Tibial artery (tissue), 4 donors: ENCODE measurements around the gene YKT6.

Experiments
- DNase-seq, 2 donors: peaks; one replicate each; pipeline ENCODE4 v3.0.0-alpha.2; 2019
- H3K27ac ChIP-seq, 2 donors: fragments of 200-600 bp; sonication (generic) in 1 of 2; 1 replicate in 1 of 2; 2 replicates in 1 of 2; pipeline ENCODE4 v1.5.1; 2018 to 2019; ENCODE audit warnings: mild to moderate bottlenecking in 1 of 2
- H3K27me3 ChIP-seq, 2 donors: fragments of 200-600 bp; sonication (generic) in 1 of 2; one replicate each; pipeline versions ENCODE4 v1.5.1 to v1.6.0; 2016 to 2019
- H3K36me3 ChIP-seq, 3 donors: fragments of 200-600 bp; sonication (generic) in 2 of 3; one replicate each; pipeline ENCODE4 v1.5.1; 2016 to 2019; ENCODE audit warnings: mild to moderate bottlenecking in 2 of 3
- H3K4me1 ChIP-seq, 4 donors: fragments of 200-600 bp; sonication (generic) in 2 of 4; 1 replicate in 3 of 4; 2 replicates in 1 of 4; pipeline ENCODE4 v1.5.1; 2016 to 2019
- H3K4me3 ChIP-seq, 2 donors: fragments of 200-600 bp; sonication (generic) in 1 of 2; 1 replicate in 1 of 2; 2 replicates in 1 of 2; pipeline ENCODE4 v1.5.1; 2018 to 2019; ENCODE audit warnings: mild to moderate bottlenecking in 2 of 2
- H3K9me3 ChIP-seq, 3 donors: fragments of 200-600 bp; sonication (generic) in 1 of 3; one replicate each; pipeline ENCODE4 v1.5.1; 2016 to 2019
- intact Hi-C: fragments of 100-400 bp; cut with DNase I; formaldehyde crosslinking; loops from one replicate; pipeline ENCODE4 v1.15.0; 2023; ENCODE audit warnings: low total_unique reads
- TF ChIP-seq, protein P1 (sequence below), 2 experiments: fragments of 200-600 bp in 1 of 2; fragments of 450-650 bp in 1 of 2; IDR thresholded peaks; one replicate each; pipeline ENCODE4 v1.5.1; 2017 to 2019; ENCODE audit warnings: antibody characterized with exemption in 2 of 2, mild to moderate bottlenecking in 1 of 2, moderate library complexity in 1 of 2

Gene YKT6

DNA sequence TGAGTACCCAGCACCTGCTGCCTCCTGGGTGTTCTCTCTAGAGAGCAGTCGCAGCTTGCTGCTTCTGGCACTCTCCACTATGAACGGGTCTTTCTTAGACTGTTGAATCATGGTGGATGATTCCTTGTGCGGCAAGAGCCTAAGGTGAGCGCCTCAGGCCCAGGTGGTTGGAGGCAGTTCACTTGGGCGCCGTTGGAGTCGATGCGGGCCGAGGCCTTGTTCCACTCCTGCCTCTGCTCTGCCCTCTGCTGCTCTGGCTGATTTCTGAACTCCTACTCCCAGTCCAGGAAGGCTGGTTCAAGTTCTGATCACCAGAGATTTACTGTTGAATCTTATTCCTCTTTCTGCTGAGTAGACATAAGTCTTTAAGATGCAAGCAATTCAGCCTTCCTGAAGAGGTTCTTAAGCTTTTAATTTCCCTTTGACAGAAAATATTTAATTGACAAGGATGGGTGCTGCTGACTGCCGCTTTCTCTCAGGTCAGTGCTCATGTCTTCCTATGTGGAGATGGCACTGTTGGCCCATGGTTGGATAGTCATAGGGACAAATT, 10.4 kb downstream of the YKT6 start:
- peak in 1 of 2 donors; percentile 37 for DNase-seq
- intact Hi-C loops: no loop called here
- H3K4me1 ChIP-seq: no peaks in the 10 kb centered on the region
- no peaks in the 10 kb centered on the region for H3K9me3 ChIP-seq
- H3K27ac ChIP-seq: no peak overlapping the region
- TF ChIP-seq, protein P1, sequence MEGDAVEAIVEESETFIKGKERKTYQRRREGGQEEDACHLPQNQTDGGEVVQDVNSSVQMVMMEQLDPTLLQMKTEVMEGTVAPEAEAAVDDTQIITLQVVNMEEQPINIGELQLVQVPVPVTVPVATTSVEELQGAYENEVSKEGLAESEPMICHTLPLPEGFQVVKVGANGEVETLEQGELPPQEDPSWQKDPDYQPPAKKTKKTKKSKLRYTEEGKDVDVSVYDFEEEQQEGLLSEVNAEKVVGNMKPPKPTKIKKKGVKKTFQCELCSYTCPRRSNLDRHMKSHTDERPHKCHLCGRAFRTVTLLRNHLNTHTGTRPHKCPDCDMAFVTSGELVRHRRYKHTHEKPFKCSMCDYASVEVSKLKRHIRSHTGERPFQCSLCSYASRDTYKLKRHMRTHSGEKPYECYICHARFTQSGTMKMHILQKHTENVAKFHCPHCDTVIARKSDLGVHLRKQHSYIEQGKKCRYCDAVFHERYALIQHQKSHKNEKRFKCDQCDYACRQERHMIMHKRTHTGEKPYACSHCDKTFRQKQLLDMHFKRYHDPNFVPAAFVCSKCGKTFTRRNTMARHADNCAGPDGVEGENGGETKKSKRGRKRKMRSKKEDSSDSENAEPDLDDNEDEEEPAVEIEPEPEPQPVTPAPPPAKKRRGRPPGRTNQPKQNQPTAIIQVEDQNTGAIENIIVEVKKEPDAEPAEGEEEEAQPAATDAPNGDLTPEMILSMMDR (IDR thresholded peaks at IDR 0.05): no peak
- H3K27me3 ChIP-seq: no peaks in the 10 kb centered on the region
- H3K4me3 ChIP-seq: no peak overlapping the region
- H3K36me3 ChIP-seq: peaks cover 70 to 88% (median 72%) of the 10 kb centered on the region in 3 donors

DNA sequence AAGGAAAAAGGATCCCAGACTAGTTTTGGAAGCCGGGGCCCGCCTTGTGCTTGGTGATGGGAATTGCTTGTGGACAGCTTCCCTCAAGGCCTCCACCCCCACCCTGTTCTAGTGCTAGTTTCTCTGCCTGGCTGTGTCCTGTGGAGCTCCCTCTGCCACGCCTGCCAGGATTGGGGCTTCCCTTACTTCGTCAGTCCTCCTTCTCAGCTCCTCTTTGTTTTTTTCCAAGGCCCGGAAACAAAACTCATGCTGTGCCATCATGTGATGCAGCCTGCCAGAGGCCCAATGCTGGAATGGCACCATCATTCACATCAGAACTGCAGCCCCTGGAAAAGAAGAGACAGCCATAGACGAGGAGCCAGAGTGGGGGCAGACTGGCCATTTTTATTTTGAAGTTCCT, 11.2 kb downstream of the YKT6 start:
- H3K27ac ChIP-seq: no peak overlapping the region
- no peaks in the 10 kb centered on the region for H3K27me3 ChIP-seq
- DNase-seq: peak in 1 of 2 donors; percentile 35
- H3K9me3 ChIP-seq: no peaks in the 10 kb centered on the region
- peaks cover 62 to 80% (median 64%) of the 10 kb centered on the region in 3 donors for H3K36me3 ChIP-seq
- H3K4me3 ChIP-seq: no peak overlapping the region
- TF ChIP-seq, protein P1 (IDR thresholded peaks at IDR 0.05): no peak
- intact Hi-C loops: no loop called here
- H3K4me1 ChIP-seq: no peaks in the 10 kb centered on the region

DNA sequence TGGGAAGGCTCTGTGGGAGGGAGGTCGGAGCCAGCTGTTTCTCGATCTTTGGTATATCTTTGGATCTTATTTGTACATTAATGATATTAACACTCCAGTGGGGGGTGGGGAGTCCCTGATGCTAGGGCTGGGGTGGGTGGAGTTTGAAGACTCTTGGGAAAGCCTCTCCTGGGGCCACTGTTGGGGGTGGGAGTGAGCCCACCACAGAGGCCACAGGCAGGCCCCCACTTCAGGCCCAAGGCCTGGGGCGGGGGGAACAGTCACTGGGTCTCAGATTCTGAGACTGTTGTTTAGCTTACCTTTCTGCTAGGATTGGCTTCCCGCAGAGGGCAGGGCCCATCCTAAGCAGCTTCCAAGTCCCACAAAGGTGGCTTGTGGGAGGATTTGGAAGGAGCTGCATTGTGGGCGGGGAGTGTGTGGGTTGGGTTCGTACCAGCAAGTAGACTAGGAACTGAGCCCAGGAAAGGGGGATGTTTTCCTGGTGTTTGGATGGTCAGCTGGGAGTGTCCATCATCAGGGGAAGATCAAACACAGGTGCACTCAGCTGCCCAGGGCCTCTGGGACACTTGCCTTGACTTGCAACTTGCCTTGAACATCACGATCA, 11.9 kb downstream of the YKT6 start:
- peaks cover 0 to 4% of the 10 kb centered on the region in 2 donors for H3K27me3 ChIP-seq
- intact Hi-C loops: no loop called here
- H3K36me3 ChIP-seq: peaks cover 55 to 73% (median 57%) of the 10 kb centered on the region in 3 donors
- no peak overlapping the region for H3K27ac ChIP-seq
- TF ChIP-seq, protein P1 (IDR thresholded peaks at IDR 0.05): no peak
- no peaks in the 10 kb centered on the region for H3K4me1 ChIP-seq
- DNase-seq: no peak
- H3K4me3 ChIP-seq: no peak overlapping the region
- no peaks in the 10 kb centered on the region for H3K9me3 ChIP-seq

DNA sequence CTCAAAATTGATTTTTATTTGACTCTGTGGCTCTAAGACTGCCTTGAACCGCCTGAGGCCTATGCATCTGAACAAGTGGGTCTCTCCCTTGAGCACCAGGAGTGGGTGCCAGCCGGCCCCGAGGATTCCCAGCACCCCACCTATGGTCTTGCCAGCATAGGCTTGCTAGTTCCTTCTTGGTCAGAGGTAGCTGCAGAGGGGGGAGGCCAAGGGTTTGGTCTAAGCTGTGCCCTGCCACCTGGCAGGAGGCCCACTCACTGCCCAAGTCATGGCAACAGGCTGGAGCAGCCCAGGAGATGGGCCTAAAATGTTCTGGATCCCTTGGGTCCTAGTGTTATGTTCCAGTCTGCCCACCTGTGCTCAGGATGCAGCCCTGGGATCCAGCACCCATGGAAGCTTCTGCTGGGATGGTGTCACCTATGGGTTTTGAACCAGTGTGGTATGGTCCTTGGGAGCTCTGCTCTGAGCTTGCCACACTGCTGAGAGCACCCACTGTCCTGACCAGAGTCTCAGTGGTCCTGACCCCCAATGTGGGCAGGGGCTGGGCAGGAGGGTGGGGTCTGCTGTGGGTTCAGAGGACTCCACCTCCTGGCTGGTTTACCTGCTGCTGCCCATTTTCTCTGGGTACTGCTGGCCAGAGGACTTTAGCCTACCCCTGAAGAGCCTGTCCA, 12.6 kb downstream of the YKT6 start:
- H3K36me3 ChIP-seq: peaks cover 48 to 66% (median 51%) of the 10 kb centered on the region in 3 donors
- peaks cover 0 to 10% of the 10 kb centered on the region in 2 donors for H3K27me3 ChIP-seq
- H3K27ac ChIP-seq: no peak overlapping the region
- DNase-seq: peak in 1 of 2 donors; percentile 43
- H3K4me1 ChIP-seq: no peaks in the 10 kb centered on the region
- intact Hi-C loops: no loop called here
- no peaks in the 10 kb centered on the region for H3K9me3 ChIP-seq
- H3K4me3 ChIP-seq: no peak overlapping the region
- TF ChIP-seq, protein P1 (IDR thresholded peaks at IDR 0.05): no peak

DNA sequence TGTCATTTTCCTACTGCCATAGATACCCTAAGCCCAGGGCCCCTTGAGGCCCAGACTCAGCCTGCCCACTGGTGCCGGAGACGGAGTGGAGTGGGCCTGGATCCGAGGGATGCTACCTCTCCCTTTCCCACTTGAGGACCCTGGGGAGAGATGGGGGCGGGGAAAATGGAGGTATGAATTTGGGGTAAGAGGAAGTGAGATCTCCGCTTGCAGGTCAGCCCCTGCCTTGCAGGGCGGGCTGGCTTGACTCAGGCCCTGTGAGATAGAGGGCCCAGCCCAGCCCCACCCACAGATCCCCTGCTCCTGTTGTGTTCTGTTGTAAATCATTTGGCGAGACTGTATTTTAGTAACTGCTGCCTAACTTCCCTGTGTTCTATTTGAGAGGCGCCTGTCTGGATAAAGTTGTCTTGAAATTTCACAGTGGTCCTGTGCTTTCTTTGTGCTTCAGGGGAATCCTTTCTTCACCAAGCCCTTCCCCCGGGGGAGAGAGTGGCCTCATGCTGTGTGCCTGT, 13.2 kb downstream of the YKT6 start:
- Histone ChIP-seq H3K27ac (no peak overlapping the region), H3K4me1 (no peaks in the 10 kb centered on the region), H3K36me3 (peaks cover 42 to 61% (median 45%) of the 10 kb centered on the region in 3 donors), H3K27me3 (peaks cover 0 to 16% of the 10 kb centered on the region in 2 donors), H3K4me3 (no peak overlapping the region), H3K9me3 (peaks cover 0 to 6% (median 6%) of the 10 kb centered on the region in 3 donors)
- DNase-seq: peak in 1 of 2 donors; percentile 43
- intact Hi-C loops: no loop called here
- TF ChIP-seq, protein P1 (IDR thresholded peaks at IDR 0.05): no peak
